GM13976 (cell line): Measurements from ENCODE around the gene RPL27.

Experiments
- DNase-seq: peaks from one replicate; pipeline ENCODE4 v3.0.0; 2012; ENCODE audit warnings: low spot score
- CTCF ChIP-seq: IDR thresholded peaks from 2 replicates; pipeline ENCODE4 v1.5.1; 2012; ENCODE audit warnings: borderline replicate concordance, mild to moderate bottlenecking; ENCODE audit not compliant: insufficient read depth; ENCODE audit errors: extremely low read depth, missing control alignments, control extremely low read depth
- in situ Hi-C: fragments of 300-500 bp; cut with MboI; formaldehyde crosslinking; loops from one replicate; pipeline ENCODE4 v1.12.0; 2022; ENCODE audit warnings: low sequenced_read_pairs, mixed read lengths, inconsistent platforms; ENCODE audit not compliant: unreplicated experiment

RPL27 gene

GRCh38 chr17:43016216-43016615 lies 18.0 kb downstream of the RPL27 start:
- no peak for TF ChIP-seq CTCF
- DNase-seq: no peak
- in situ Hi-C loops: no loop called here

- peak; percentile 40 for DNase-seq
- in situ Hi-C loops: no loop called here
- no peak for TF ChIP-seq CTCF
These were observed 20.0 kb downstream of the RPL27 start for GRCh38 chr17:43018008-43018853.

- in situ Hi-C loops: no loop called here
- TF ChIP-seq CTCF: no peak
- DNase-seq: no peak
These were observed 20.7 kb downstream of the RPL27 start for GRCh38 chr17:43018932-43019331.

GRCh38 chr17:43019418-43019817 lies 21.2 kb downstream of the RPL27 start:
- in situ Hi-C loops: no loop called here
- no peak for TF ChIP-seq CTCF

GRCh38 chr17:43020030-43020621 lies 21.9 kb downstream of the RPL27 start:
- no peak for DNase-seq
- TF ChIP-seq CTCF: no peak
- in situ Hi-C loops: no loop called here

More at GRCh38 chr17:43019418-43019817, 21.2 kb downstream of the RPL27 start:
- DNase-seq: no peak

GRCh38 chr17:43020789-43021740 lies 22.8 kb downstream of the RPL27 start:
- peak; percentile 75 for DNase-seq
- in situ Hi-C loops: no loop called here
- no peak for TF ChIP-seq CTCF
